Stimulated activated naive CD8-positive, alpha-beta T cell treated with anti-CD3 and anti-CD28 coated beads, Interleukin-15, Interleukin-2, amounts not matched to agents 100 ng/mL and 50 ng/mL, for 24 hours (primary cell): ENCODE measurements around the gene IFNK.

Experiments
- H3K27ac Mint-ChIP-seq: one replicate; pipeline ENCODE4 v1.8.0; 2021; ENCODE audit warnings: mild to moderate bottlenecking, mixed read lengths
- H3K27me3 Mint-ChIP-seq: one replicate; pipeline ENCODE4 v1.8.0; 2021; ENCODE audit warnings: mixed read lengths
- H3K36me3 Mint-ChIP-seq: one replicate; pipeline ENCODE4 v1.8.0; 2021; ENCODE audit warnings: low read depth, mixed read lengths
- H3K4me1 Mint-ChIP-seq: one replicate; pipeline ENCODE4 v1.8.0; 2021; ENCODE audit warnings: low read depth, mixed read lengths
- H3K4me3 Mint-ChIP-seq: one replicate; pipeline ENCODE4 v1.8.0; 2021; ENCODE audit warnings: mild to moderate bottlenecking, mixed read lengths
- H3K9me3 Mint-ChIP-seq: one replicate; pipeline ENCODE4 v1.8.0; 2021; ENCODE audit warnings: mixed read lengths

Gene IFNK

DNA sequence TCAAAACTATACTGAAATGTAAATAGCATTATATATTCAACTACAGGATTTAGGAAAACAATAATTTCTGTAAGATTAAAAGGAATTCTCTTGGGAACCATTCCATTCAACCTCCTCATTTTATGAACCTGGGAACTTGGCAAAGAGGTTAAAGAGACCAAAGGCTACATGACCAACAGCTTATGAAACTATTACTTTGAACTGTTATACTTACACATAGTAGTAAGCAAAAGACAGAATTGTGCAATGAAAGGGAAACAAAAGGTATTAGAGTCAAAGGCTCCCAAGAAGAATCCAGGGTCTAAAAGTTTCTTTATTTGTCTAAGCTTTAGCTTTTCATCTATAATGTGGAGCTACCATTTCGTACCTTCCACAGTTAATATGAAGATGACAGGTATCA, 42.0 kb downstream of the IFNK start:
- H3K27ac Mint-ChIP-seq, result no peak overlapping the region
- no peaks in the 10 kb centered on the region for H3K27me3 Mint-ChIP-seq
- H3K36me3 Mint-ChIP-seq, result peaks cover 16% of the 10 kb centered on the region
- H3K4me1 Mint-ChIP-seq, result peaks cover 28% of the 10 kb centered on the region
- H3K4me3 Mint-ChIP-seq, result no peak overlapping the region
- H3K9me3 Mint-ChIP-seq, result no peaks in the 10 kb centered on the region

DNA sequence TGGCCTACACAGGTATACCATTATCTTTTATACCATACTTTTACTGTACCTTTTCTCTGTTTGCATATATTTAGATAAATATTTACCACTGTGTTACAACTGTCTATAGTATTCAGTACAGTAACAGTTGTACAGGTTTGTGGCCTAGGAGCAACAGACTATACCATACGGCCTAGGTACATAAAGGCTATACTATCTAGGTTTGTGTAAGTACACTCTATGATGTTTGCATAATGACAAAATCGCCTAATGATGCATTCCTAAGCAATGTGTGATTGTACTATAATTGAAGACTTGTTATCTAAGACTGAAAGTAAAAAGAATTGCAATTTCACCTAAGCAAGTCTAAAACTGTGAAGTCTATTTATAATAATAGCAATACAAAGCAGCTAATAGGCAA, 45.3 kb downstream of the IFNK start:
- Mint-ChIP-seq H3K4me3 (no peak overlapping the region), H3K9me3 (no peaks in the 10 kb centered on the region), H3K27ac (no peak overlapping the region), H3K4me1 (peaks cover 41% of the 10 kb centered on the region), H3K27me3 (no peaks in the 10 kb centered on the region), H3K36me3 (peaks cover 8% of the 10 kb centered on the region)

DNA sequence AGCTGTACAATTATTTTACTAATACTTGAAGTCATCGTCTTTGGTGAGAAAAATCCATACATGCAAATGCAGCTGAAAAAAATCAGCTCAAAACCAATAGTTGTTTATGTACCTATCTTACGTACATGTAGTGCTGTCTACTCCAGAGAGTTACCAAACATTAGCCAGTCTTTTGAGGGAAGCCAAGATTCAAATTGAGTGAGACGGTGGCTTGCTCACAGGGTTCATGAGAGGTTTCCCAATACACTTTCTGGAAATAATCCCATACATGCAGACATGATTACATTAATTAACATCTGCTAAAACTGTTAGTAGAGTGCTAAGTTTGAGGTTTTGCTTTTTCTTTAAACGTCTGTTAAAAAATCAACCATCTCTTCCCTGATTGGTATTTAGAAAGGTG, 46.9 kb downstream of the IFNK start:
- H3K4me3 Mint-ChIP-seq, result no peak overlapping the region
- peaks cover 33% of the 10 kb centered on the region for H3K4me1 Mint-ChIP-seq
- no peaks in the 10 kb centered on the region for H3K9me3 Mint-ChIP-seq
- H3K27ac Mint-ChIP-seq, result no peak overlapping the region
- H3K36me3 Mint-ChIP-seq, result peaks cover 8% of the 10 kb centered on the region
- H3K27me3 Mint-ChIP-seq, result peaks cover 3% of the 10 kb centered on the region

DNA sequence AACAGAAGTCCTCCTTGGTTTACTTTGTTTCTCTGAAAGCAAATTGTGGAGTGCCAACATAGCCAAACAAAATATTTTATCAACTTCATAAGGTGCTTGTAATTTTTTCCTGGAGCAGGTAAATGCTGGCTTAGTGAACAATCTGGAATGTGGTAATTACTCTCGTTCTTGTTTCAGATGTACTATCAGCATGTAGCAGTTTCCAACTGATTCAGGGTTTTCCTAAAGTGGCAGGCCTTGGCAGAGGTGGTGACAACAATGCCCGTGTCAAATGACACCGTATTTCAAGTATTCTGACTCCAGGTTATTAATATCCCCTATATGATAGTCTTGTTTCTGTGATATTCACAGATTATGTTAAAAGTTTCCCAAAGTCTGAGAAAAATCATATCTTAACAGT, 48.0 kb downstream of the IFNK start:
- H3K36me3 Mint-ChIP-seq, result peaks cover 5% of the 10 kb centered on the region
- H3K9me3 Mint-ChIP-seq, result no peaks in the 10 kb centered on the region
- H3K27ac Mint-ChIP-seq, result peak overlapping the region; percentile 96
- H3K4me1 Mint-ChIP-seq, result peaks cover 33% of the 10 kb centered on the region
- H3K27me3 Mint-ChIP-seq, result peaks cover 3% of the 10 kb centered on the region
- H3K4me3 Mint-ChIP-seq, result peak overlapping the region; percentile 89

DNA sequence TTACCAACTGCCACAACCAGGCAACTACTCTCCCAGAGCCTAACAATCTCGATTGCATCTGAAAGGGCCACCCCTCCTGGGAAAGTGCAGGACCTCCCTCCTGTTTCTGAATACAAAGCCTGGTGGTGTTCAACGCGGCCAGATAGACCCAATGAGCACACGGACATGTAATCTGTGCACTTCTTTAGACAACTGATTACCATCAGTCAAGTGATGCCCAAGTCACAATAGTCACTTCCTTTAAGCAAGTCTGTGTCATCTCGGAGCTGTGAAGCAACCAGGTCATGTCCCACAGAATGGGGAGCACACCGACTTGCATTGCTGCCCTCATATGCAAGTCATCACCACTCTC, 48.5 kb downstream of the IFNK start:
- H3K4me3 Mint-ChIP-seq, result peak overlapping the region; percentile 89
- H3K9me3 Mint-ChIP-seq, result no peaks in the 10 kb centered on the region
- H3K27me3 Mint-ChIP-seq, result peaks cover 3% of the 10 kb centered on the region
- H3K27ac Mint-ChIP-seq, result peak overlapping the region; percentile 96
- peaks cover 33% of the 10 kb centered on the region for H3K4me1 Mint-ChIP-seq
- peaks cover 5% of the 10 kb centered on the region for H3K36me3 Mint-ChIP-seq

DNA sequence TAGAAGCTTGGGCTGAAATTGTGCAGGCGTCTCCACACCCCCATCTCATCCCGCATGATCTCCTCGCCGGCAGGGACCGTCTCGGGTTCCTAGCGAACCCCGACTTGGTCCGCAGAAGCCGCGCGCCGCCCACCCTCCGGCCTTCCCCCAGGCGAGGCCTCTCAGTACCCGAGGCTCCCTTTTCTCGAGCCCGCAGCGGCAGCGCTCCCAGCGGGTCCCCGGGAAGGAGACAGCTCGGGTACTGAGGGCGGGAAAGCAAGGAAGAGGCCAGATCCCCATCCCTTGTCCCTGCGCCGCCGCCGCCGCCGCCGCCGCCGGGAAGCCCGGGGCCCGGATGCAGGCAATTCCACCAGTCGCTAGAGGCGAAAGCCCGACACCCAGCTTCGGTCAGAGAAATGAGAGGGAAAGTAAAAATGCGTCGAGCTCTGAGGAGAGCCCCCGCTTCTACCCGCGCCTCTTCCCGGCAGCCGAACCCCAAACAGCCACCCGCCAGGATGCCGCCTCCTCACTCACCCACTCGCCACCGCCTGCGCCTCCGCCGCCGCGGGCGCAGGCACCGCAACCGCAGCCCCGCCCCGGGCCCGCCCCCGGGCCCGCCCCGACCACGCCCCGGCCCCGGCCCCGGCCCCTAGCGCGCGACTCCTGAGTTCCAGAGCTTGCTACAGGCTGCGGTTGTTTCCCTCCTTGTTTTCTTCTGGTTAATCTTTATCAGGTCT, 49.0 kb downstream of the IFNK start, which contains the start of gene C9orf72:
Gene C9orf72, minus strand, starts transcription at position 564 of the 716 bp plus-strand sequence. CDS start 6,361 bp downstream, outside the sequence.
- Mint-ChIP-seq H3K27ac (peak within 1 kb of the TSS; percentile 99), H3K9me3 (peaks cover 2% of the 10 kb centered on the region), H3K36me3 (peaks cover 5% of the 10 kb centered on the region), H3K27me3 (peaks cover 3% of the 10 kb centered on the region), H3K4me1 (peaks cover 33% of the 10 kb centered on the region), H3K4me3 (peak within 1 kb of the TSS; percentile 89)

DNA sequence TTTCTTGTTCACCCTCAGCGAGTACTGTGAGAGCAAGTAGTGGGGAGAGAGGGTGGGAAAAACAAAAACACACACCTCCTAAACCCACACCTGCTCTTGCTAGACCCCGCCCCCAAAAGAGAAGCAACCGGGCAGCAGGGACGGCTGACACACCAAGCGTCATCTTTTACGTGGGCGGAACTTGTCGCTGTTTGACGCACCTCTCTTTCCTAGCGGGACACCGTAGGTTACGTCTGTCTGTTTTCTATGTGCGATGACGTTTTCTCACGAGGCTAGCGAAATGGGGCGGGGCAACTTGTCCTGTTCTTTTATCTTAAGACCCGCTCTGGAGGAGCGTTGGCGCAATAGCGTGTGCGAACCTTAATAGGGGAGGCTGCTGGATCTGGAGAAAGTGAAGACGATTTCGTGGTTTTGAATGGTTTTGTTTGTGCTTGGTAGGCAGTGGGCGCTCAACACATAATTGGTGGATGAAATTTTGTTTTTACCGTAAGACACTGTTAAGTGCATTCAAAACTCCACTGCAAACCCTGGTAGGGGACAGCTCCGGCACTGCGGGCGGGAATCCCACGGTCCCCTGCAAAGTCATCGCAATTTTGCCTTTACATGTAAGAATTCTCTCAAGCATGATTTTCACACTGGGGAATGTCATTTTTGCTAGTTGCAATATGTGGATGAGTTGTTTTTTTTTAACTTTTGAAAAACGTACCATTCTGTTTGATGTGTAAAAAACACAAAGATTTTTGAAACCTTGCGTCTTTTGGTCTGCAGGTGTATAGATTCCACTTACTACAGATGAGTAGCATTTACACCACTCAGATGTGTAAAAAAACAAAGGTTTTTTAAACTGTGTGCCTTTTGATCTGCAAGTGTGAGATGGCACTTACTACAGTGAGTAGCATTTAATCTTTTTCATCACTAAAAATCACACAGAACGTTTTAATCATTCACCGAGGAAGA, 49.8 kb downstream of the IFNK start:
- H3K4me1 Mint-ChIP-seq, result peaks cover 33% of the 10 kb centered on the region
- H3K4me3 Mint-ChIP-seq, result peak overlapping the region; percentile 89
- peaks cover 3% of the 10 kb centered on the region for H3K27me3 Mint-ChIP-seq
- H3K27ac Mint-ChIP-seq, result peak overlapping the region; percentile 99
- H3K36me3 Mint-ChIP-seq, result peaks cover 5% of the 10 kb centered on the region
- peaks cover 8% of the 10 kb centered on the region for H3K9me3 Mint-ChIP-seq
